B cell (primary cell): Measurements from ENCODE around the gene FOXE3. TPM values are rescaled to one million over a fixed set of nuclear protein-coding genes. Genes with fewer than 3 reads are reported as not detected.

Experiments used
- ATAC-seq: fragments of 200-7000 bp; cut with Tn5 transposase; one replicate; pipeline ENCODE4 v1.10.0; 2021; ENCODE audit warnings: low read depth, mild to moderate bottlenecking, moderate number of reproducible peaks, moderate library complexity
- CTCF ChIA-PET: fragments of 350-600 bp; sonication (Branson Sonifier 250); formaldehyde crosslinking; loops from one replicate; lab custom pipeline; 2021; ENCODE audit warnings: antibody characterized with exemption, inconsistent platforms; lab: Charles Lee
- POLR2A ChIA-PET: fragments of 350-600 bp; sonication (Branson Sonifier 250); formaldehyde crosslinking; loops from one replicate; lab custom pipeline; 2021; ENCODE audit warnings: antibody characterized with exemption; lab: Charles Lee
- DNase-seq: peaks from one replicate; pipeline ENCODE4 v3.0.0; 2013
- H2AFZ ChIP-seq: 2 replicates; pipeline ENCODE4 v1.6.1; 2012; ENCODE audit warnings: mild to moderate bottlenecking, low read depth, low read length; ENCODE audit not compliant: insufficient read depth, poor library complexity, severe bottlenecking
- H3K27ac ChIP-seq, 2 donors: 1 replicate in 1 of 2; 2 replicates in 1 of 2; pipeline ENCODE4 v1.5.1; 2012 to 2013; ENCODE audit warnings: low read length in 2 of 2, mild to moderate bottlenecking in 2 of 2, moderate library complexity in 1 of 2
- H3K27me3 ChIP-seq, 4 experiments: fragments of 200-600 bp in 1 of 4; sonication (generic) in 1 of 4; replicated peaks in 1 of 4; 1 replicate in 2 of 4; 2 replicates in 2 of 4; pipeline versions ENCODE4 v1.6.1 to v1.7.0; 2013 to 2016; ENCODE audit warnings: low read length in 3 of 4, mild to moderate bottlenecking in 2 of 4, mixed read lengths in 1 of 4, moderate library complexity in 1 of 4; ENCODE audit not compliant: insufficient read depth in 4 of 4, control insufficient read depth in 3 of 4; ENCODE audit errors: control extremely low read depth in 1 of 4
- H3K36me3 ChIP-seq, 2 experiments: replicated peaks in 1 of 2; 1 replicate in 1 of 2; 2 replicates in 1 of 2; pipeline versions ENCODE4 v1.6.1 to v1.7.1; 2013; ENCODE audit warnings: low read length in 1 of 2; ENCODE audit not compliant: insufficient read depth in 2 of 2, control insufficient read depth in 1 of 2; ENCODE audit errors: control extremely low read depth in 1 of 2, extremely low read depth in 1 of 2
- H3K4me1 ChIP-seq, 2 donors: fragments of 200-600 bp in 1 of 2; sonication (generic) in 1 of 2; 1 replicate in 1 of 2; 2 replicates in 1 of 2; pipeline versions ENCODE4 v1.5.1 to v1.6.1; 2013 to 2017; ENCODE audit warnings: low read length in 2 of 2; ENCODE audit not compliant: control insufficient read depth in 2 of 2, insufficient read depth in 2 of 2
- H3K4me2 ChIP-seq: replicated peaks from 2 replicates; pipeline ENCODE3; 2012; ENCODE audit warnings: mild to moderate bottlenecking, low read depth, low read length; ENCODE audit not compliant: poor library complexity, severe bottlenecking
- H3K4me3 ChIP-seq, 5 experiments: fragments of 200-600 bp in 1 of 5; sonication (generic) in 1 of 5; 1 replicate in 3 of 5; 2 replicates in 2 of 5; pipeline versions ENCODE4 v1.5.1 to v1.7.0; 2011 to 2016; ENCODE audit warnings: low read length in 4 of 5, mild to moderate bottlenecking in 4 of 5, low read depth in 2 of 5, control low read depth in 1 of 5, moderate library complexity in 1 of 5; ENCODE audit not compliant: insufficient read depth in 1 of 5; ENCODE audit errors: control extremely low read depth in 1 of 5, extremely low read depth in 1 of 5
- H3K79me2 ChIP-seq: fragments of 200-600 bp; sonication (generic); one replicate; pipeline ENCODE4 v1.6.0; 2016; ENCODE audit warnings: low read length; ENCODE audit not compliant: control insufficient read depth, insufficient read depth
- H3K9ac ChIP-seq: fragments of 200-600 bp; sonication (generic); 2 replicates; pipeline ENCODE4 v1.6.1; 2017; ENCODE audit warnings: mild to moderate bottlenecking, low read length, moderate library complexity
- H3K9me3 ChIP-seq, 3 donors: one replicate each; pipeline versions ENCODE4 v1.6.1 to v1.7.1; 2013; ENCODE audit warnings: low read length in 2 of 3; ENCODE audit not compliant: control insufficient read depth in 2 of 3, insufficient read depth in 1 of 3; ENCODE audit errors: control extremely low read depth in 1 of 3
- H4K20me1 ChIP-seq: 2 replicates; pipeline ENCODE4 v1.6.0; 2012; ENCODE audit warnings: mild to moderate bottlenecking, low read length; ENCODE audit not compliant: insufficient read depth, control insufficient read depth, poor library complexity, severe bottlenecking
- H3K27ac Mint-ChIP-seq: one replicate; pipeline ENCODE4 v1.8.0; 2021; ENCODE audit warnings: mixed read lengths
- H3K27me3 Mint-ChIP-seq: one replicate; pipeline ENCODE4 v1.8.0; 2021; ENCODE audit warnings: mixed read lengths
- H3K4me1 Mint-ChIP-seq: one replicate; pipeline ENCODE4 v1.8.0; 2021; ENCODE audit warnings: mixed read lengths
- H3K4me3 Mint-ChIP-seq: one replicate; pipeline ENCODE4 v1.8.0; 2021; ENCODE audit warnings: mixed read lengths
- H3K9me3 Mint-ChIP-seq: one replicate; pipeline ENCODE4 v1.8.0; 2022; ENCODE audit warnings: mixed read lengths; ENCODE audit not compliant: insufficient read depth
- EZH2 ChIP-seq: IDR thresholded peaks from 2 replicates; pipeline ENCODE4 v1.6.1; 2012; ENCODE audit warnings: borderline replicate concordance, low read depth, mild to moderate bottlenecking, moderate library complexity, low read length; ENCODE audit not compliant: insufficient read depth, poor library complexity, severe bottlenecking
- WGBS: methylation state at CpG from one replicate; pipeline ENCODE4 v1.1.5; 2013; ENCODE audit warnings: missing lambda C conversion rate; ENCODE audit not compliant: insufficient coverage; 5-methylcytosine and 5-hydroxymethylcytosine counted together
- intact Hi-C: fragments of 100-400 bp; cut with micrococcal nuclease; formaldehyde crosslinking; loops from one replicate; pipeline ENCODE4 v1.10.0; 2022
- polyA plus RNA-seq: library from polyadenylated mRNA; depleted of rRNA; stranded (reverse); fragments of >200 nt; gene quantifications from 2 replicates; pipeline ENCODE4 v1.2.3, GENCODE V29; 2012
- total RNA-seq, 2 donors: library from RNA; stranded (reverse); fragments of 120-200 nt in 1 of 2; gene quantifications; 1 replicate in 1 of 2; 2 replicates in 1 of 2; pipeline versions ENCODE4 v1.2.3 to v1.2.4, GENCODE V29; 2013 to 2022
- TF ChIP-seq, protein P1 (sequence below): fragments of 200-600 bp; IDR thresholded peaks from one replicate; pipeline ENCODE4 v1.8.0; 2022; ENCODE audit warnings: antibody characterized with exemption, mild to moderate bottlenecking

The FOXE3 gene
- total and polyA plus RNA-seq, 2 donors (not counting 1 experiment from before 2014, with no cell fraction given), result not detected

DNA sequence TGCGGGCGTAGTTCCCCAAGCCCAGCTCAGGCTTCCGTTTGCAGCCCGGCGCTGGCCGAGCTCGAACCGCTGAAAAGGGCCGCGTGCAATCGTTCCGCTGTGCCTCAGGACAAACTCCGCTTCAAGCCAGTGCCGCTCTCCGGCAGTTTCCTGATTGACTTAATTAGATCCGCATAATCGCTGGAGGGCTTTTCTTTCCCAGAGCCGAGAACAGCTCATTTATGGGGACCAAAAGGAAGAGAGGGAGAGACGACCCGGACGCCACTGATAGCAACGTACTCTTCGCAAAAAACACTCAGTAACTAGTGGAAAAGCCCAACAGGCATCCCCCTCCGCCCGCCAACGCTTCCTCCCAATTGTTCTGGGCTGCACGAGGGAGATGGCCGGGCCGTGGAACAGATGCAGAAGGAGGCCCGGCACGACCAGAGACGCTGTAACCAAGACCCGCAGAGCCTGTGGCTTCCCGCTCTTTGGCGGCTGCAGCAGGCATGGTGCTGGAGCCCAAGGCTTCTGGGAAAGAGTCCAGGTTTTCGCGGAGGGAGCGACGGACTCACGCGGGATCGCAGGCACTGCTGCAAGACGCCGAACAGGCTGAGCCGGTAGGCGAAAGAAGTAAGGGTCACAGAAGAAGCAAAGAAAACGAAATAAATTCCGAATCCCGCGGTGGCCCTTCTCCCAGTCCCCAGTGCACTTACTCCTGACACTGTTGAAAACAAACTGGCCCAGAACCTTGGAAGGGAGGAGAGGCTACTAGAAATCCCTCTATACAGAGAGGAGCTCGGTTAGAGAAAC lies 18.2 kb downstream of the FOXE3 start:
- Histone ChIP-seq H4K20me1 (peaks cover 24% of the 10 kb centered on the region), H3K4me2 (peak overlapping the region; percentile 67), H3K36me3 (no peaks in the 10 kb centered on the region), H3K27me3 (peaks cover 4 to 75% (median 40%) of the 10 kb centered on the region in 4 experiments), H2AFZ (peak overlapping the region; percentile 47), H3K27ac (no peak overlapping the region), H3K4me1 (peaks cover 51 to 52% of the 10 kb centered on the region in 2 donors), H3K79me2 (no peaks in the 10 kb centered on the region), H3K9ac (no peak overlapping the region), H3K4me3 (peak overlapping the region in 1 of 5 experiments; percentile 32), H3K9me3 (peaks cover 0 to 31% (median 0%) of the 10 kb centered on the region in 3 donors)
- Mint-ChIP-seq H3K27ac (peak overlapping the region; percentile 20), H3K27me3 (peaks cover 49% of the 10 kb centered on the region), H3K9me3 (no peaks in the 10 kb centered on the region), H3K4me1 (peaks cover 53% of the 10 kb centered on the region), H3K4me3 (peak overlapping the region; percentile 68)
- CTCF ChIA-PET, result interaction anchor here (1.1 to 2.5 kb wide), 3 partner anchors 10 to 292 kb away, joined by 3 to 15 read pairs (median 5); no protein-coding TSS in a partner anchor
- WGBS, result 16% methylated on average over 49 of the region's 51 CpGs
- POLR2A ChIA-PET, result no interaction called here
- peak; percentile 53 for DNase-seq
- ATAC-seq, result no peak
- intact Hi-C loops, result no loop called here
- TF ChIP-seq, protein P1, sequence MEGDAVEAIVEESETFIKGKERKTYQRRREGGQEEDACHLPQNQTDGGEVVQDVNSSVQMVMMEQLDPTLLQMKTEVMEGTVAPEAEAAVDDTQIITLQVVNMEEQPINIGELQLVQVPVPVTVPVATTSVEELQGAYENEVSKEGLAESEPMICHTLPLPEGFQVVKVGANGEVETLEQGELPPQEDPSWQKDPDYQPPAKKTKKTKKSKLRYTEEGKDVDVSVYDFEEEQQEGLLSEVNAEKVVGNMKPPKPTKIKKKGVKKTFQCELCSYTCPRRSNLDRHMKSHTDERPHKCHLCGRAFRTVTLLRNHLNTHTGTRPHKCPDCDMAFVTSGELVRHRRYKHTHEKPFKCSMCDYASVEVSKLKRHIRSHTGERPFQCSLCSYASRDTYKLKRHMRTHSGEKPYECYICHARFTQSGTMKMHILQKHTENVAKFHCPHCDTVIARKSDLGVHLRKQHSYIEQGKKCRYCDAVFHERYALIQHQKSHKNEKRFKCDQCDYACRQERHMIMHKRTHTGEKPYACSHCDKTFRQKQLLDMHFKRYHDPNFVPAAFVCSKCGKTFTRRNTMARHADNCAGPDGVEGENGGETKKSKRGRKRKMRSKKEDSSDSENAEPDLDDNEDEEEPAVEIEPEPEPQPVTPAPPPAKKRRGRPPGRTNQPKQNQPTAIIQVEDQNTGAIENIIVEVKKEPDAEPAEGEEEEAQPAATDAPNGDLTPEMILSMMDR, result no peak
- TF ChIP-seq EZH2, result peak; percentile 90
